GM19372 (cell line): ENCODE results near the gene SNX25.

Source experiments
- ATAC-seq: cut with Tn5 transposase; IDR thresholded peaks from one replicate; pipeline ENCODE4 v1.9.1; 2021; ENCODE audit warnings: mild to moderate bottlenecking, low read depth, moderate library complexity; ENCODE audit not compliant: unreplicated experiment

The SNX25 gene

GRCh38 chr4:185395956-185396723, 186.7 kb downstream of the SNX25 start:
- peak; percentile 70 for ATAC-seq

DNA sequence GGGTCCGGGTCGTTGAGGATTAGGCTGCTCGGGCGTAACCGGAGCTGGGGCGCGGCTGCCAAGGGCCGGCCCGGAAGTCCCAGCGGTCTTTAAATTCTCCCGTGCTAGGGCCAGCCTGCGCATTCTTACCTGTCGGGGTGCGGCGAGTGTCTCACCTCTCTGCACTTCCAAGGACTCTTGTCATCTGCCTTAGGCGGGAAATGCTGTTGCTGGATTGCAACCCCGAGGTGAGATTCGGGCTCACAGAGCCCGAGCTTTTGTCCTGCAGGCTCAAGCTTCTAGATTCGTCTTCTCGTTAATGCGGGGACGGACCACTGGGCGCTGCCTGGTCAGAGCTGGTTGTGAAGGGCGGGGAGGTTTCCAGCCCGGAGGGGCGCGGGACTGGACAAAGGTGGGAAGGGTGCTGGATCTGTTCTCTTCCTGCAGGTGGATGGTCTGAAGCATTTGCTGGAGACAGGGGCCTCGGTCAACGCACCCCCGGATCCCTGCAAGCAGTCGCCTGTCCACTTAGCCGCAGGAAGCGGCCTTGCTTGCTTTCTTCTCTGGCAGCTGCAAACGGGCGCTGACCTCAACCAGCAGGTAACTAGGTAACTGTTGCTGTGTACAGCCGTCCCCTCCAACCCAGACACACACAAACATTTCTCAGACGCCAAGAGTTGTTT, 187.5 kb downstream of the SNX25 start, which contains the start of gene ANKRD37:
ANKRD37 (plus strand) TSS at position 118 of the 662 bp plus-strand sequence; CDS start at position 201, 83 bp downstream.
- ATAC-seq = no peak

GRCh38 chr4:185398618-185399017, 189.2 kb downstream of the SNX25 start:
- no peak for ATAC-seq

- ATAC-seq = no peak
These were observed 190.1 kb downstream of the SNX25 start for GRCh38 chr4:185399466-185399865.

- ATAC-seq = no peak
These were observed 194.6 kb downstream of the SNX25 start for GRCh38 chr4:185404031-185404430.

DNA sequence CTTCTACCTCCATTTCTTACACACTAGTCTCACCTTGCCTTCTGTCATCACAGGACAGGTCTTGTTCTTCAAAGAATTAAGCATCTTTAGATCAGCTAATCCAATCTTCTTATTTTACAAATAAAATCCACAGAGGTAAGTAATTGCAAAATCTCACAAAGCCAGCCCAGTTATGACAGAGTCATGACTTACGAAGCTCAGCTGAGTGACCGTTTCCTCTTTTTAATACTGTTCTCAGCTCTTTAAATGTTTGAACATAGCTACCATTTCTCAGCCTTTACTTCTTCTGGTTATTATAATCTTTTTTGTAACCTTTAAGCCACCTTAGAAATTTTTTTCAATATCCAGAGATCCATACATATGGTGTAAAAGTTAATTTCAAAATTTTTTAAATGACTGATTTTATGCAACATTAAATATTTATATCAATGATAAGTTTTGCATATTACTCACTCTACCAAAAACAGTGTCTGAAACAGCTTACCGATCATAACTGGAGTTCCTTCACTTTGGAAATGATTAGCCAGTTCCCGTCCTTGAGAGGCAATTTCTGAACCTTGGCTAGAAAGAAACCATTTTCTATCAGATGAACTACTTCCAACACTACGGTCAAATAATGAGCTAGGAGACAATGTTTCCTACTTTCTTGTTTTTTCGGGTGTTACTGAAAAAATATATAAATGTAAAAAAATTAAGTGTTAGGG, 196.1 kb downstream of the SNX25 start:
- ATAC-seq = peak; percentile 62

DNA sequence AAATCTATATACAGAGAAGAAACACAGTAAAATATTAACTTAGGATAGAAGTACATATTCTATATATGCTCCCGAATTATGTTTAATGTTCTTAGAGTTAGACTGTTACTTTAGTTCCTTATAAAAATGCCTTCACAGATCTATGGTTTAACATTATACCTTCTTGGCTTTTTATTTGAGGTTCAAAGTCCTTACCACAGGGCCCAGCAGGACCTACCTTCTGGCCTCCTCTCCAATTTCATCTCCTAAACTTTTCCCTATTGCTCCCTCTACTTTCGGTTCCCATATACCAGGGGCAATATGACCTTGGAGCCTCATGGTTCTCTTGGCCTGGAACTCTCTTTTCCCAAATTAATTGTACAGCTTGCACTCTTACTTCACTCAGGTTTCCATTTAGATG, 199.0 kb downstream of the SNX25 start:
- ATAC-seq = no peak

DNA sequence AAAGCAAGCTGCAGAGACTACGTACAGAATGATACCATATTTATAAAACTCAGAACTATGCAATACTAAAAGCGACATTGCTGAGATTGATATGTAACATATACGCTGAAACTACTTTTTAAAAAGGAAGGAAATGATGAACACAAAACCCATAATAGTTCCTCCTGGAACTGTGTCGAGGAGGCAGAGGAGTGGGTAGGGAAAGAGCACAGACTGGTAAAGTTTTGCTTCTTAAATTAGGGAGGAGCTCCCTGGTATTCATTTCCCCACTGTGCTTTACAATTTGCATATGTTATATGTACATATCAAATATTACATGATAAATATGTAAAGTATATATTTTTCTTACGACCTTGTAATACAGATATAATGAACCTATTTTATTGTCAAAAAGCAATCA, 202.5 kb downstream of the SNX25 start:
- ATAC-seq = no peak

GRCh38 chr4:185412412-185412811, 203.0 kb downstream of the SNX25 start:
- ATAC-seq = no peak
